Stimulated activated CD8-positive, alpha-beta memory T cell treated with anti-CD3 and anti-CD28 coated beads, Interleukin-7, amount 100 ng/mL, for 48 hours (primary cell): ENCODE results near the gene TNF.
"Not testable (repeated sequence)": the region's sequence is repeated elsewhere in the genome, so short reads cannot be mapped to it uniquely, and the experiment has no call there.

Experiments used
- DNase-seq, 2 donors: peaks; one replicate each; pipeline ENCODE4 v3.0.0-alpha.2; 2020; ENCODE audit warnings: low read depth in 1 of 2; ENCODE audit errors: extremely low read depth in 1 of 2

TNF gene

GRCh38 chr6:31543639-31544038 is 31.7 kb upstream of the TNF start:
- no peak for DNase-seq

- no peak for DNase-seq
Measured at GRCh38 chr6:31544676-31545075, 30.7 kb upstream of the TNF start.

- no peak for DNase-seq
Measured at GRCh38 chr6:31545291-31545690, 30.1 kb upstream of the TNF start.

GRCh38 chr6:31546339-31546957 is 28.9 kb upstream of the TNF start, which contains the start of gene ATP6V1G2:
TSS of gene ATP6V1G2 (minus strand) at chr6:31546608. CDS start at chr6:31546559, 49 bp downstream.
- peak; percentile 77 to 88 for DNase-seq

GRCh38 chr6:31546958-31547726 is 28.2 kb upstream of the TNF start, which contains the start of gene NFKBIL1:
TSS of gene NFKBIL1 (plus strand) at chr6:31547608. CDS start at chr6:31547695, 87 bp downstream.
- peak; percentile 89 to 95 for DNase-seq

GRCh38 chr6:31547727-31548543 is 27.4 kb upstream of the TNF start:
- DNase-seq, result no peak

- DNase-seq, result no peak
Measured at GRCh38 chr6:31548544-31548873, 26.9 kb upstream of the TNF start.

GRCh38 chr6:31551371-31551770 is 24.0 kb upstream of the TNF start:
- not testable (repeated sequence) for DNase-seq

GRCh38 chr6:31556307-31556706 is 19.1 kb upstream of the TNF start:
- DNase-seq, result no peak

GRCh38 chr6:31557443-31558317 is 17.7 kb upstream of the TNF start:
- DNase-seq, result no peak

GRCh38 chr6:31558318-31558625 is 17.1 kb upstream of the TNF start:
- no peak for DNase-seq

- no peak for DNase-seq
Measured at GRCh38 chr6:31558631-31559500, 16.5 kb upstream of the TNF start.

- no peak for DNase-seq
Measured at GRCh38 chr6:31559606-31559957, 15.8 kb upstream of the TNF start.

- DNase-seq, result no peak
Measured at GRCh38 chr6:31559958-31560696, 15.2 kb upstream of the TNF start.

GRCh38 chr6:31560697-31561058 is 14.7 kb upstream of the TNF start:
- DNase-seq, result no peak

- DNase-seq, result no peak
Measured at GRCh38 chr6:31567531-31568370, 7.6 kb upstream of the TNF start.

- peak in 1 of 2 donors; percentile 78 for DNase-seq
Measured at GRCh38 chr6:31568537-31568961, 6.8 kb upstream of the TNF start.

GRCh38 chr6:31569861-31570536 is 5.4 kb upstream of the TNF start:
- DNase-seq, result no peak
